HepG2 (cell line): Measurements from ENCODE around the gene MIDN. TPM values are rescaled to one million over a fixed set of nuclear protein-coding genes. Genes with fewer than 3 reads are reported as not detected.

Source experiments
- ATAC-seq: fragments of 200-7000 bp; cut with Tn5 transposase; 3 replicates; pipeline ENCODE4 v1.9.1; 2020; ENCODE audit warnings: mild to moderate bottlenecking, moderate library complexity
- BruUV-seq: library from RNA; stranded (reverse); fragments of 400-500 nt; replicated peaks from 2 replicates; lab custom pipeline; 2021; lab: Mats Ljungman, UMichigan
- CTCF ChIA-PET: fragments of 300-600 bp; formaldehyde crosslinking; extraction: SDS; loops from one replicate; lab custom pipeline; 2021; ENCODE audit warnings: low total read pairs, inconsistent platforms, low intra/inter-chr PET ratio; lab: Yijun Ruan, JAX
- POLR2A ChIA-PET: fragments of 350-600 bp; sonication (Branson Sonifier 250); formaldehyde crosslinking; loops from one replicate; lab custom pipeline; 2020; ENCODE audit warnings: antibody characterized with exemption, inconsistent platforms; lab: Yijun Ruan, JAX
- DNase-seq: peaks from one replicate; pipeline ENCODE4 v3.0.0-alpha.2; 2015; ENCODE audit warnings: low spot score
- FAIRE-seq: peaks from 3 replicates; lab custom pipeline; 2011; peaks lifted over from hg19 to GRCh38; lab: Jason Lieb, UNC
- H2AFZ ChIP-seq: one replicate; pipeline ENCODE4 v1.6.1; 2011; ENCODE audit warnings: low read length, inconsistent platforms
- H3K27ac ChIP-seq: fragments of 300-600 bp; 3 replicates; pipeline ENCODE4 v1.8.0; 2011; ENCODE audit warnings: mixed run types, mild to moderate bottlenecking, mixed read lengths, low read length, inconsistent platforms; ENCODE audit not compliant: insufficient read depth; ENCODE audit errors: extremely low read length
- H3K27me3 ChIP-seq, 2 experiments: fragments of 200-600 bp in 1 of 2; 2 replicates in 1 of 2; 3 replicates in 1 of 2; pipeline versions ENCODE4 v1.6.0 to v1.8.0; 2011; ENCODE audit warnings: low read length in 2 of 2, mild to moderate bottlenecking in 2 of 2, moderate library complexity in 2 of 2, inconsistent platforms in 1 of 2; ENCODE audit not compliant: insufficient read depth in 2 of 2, control insufficient read depth in 1 of 2
- H3K36me3 ChIP-seq, 2 experiments: fragments of 200-600 bp in 1 of 2; replicated peaks in 1 of 2; 2 replicates in 1 of 2; 3 replicates in 1 of 2; pipeline versions ENCODE4 v1.5.1 to v1.8.0; 2011; ENCODE audit warnings: low read length in 2 of 2, inconsistent platforms in 1 of 2; ENCODE audit not compliant: insufficient read depth in 2 of 2, control insufficient read depth in 1 of 2
- H3K4me1 ChIP-seq: 2 replicates; pipeline ENCODE4 v1.5.1; 2012; ENCODE audit warnings: low read length, inconsistent platforms; ENCODE audit not compliant: insufficient read depth
- H3K4me2 ChIP-seq: 2 replicates; pipeline ENCODE4 v1.6.0; 2011; ENCODE audit warnings: low read depth, low read length, inconsistent platforms
- H3K4me3 ChIP-seq, 3 experiments: fragments of 200-600 bp in 1 of 3; sonication (generic), shearing (Covaris generic) in 1 of 3; replicated peaks in 1 of 3; 2 replicates each; pipeline ENCODE4 v1.5.1; 2011 to 2016; ENCODE audit warnings: low read length in 3 of 3, inconsistent platforms in 2 of 3, low read depth in 2 of 3, mild to moderate bottlenecking in 2 of 3, control low read depth in 1 of 3, mixed read lengths in 1 of 3; ENCODE audit not compliant: insufficient read depth in 1 of 3
- H3K79me2 ChIP-seq: one replicate; pipeline ENCODE4 v1.6.1; 2011; ENCODE audit warnings: low read length, inconsistent platforms; ENCODE audit not compliant: insufficient read depth
- H3K9ac ChIP-seq: 2 replicates; pipeline ENCODE4 v1.6.0; 2011; ENCODE audit warnings: mild to moderate bottlenecking, low read depth, low read length, inconsistent platforms; ENCODE audit not compliant: insufficient read depth
- H3K9me3 ChIP-seq: 2 replicates; pipeline ENCODE4 v1.5.1; 2012; ENCODE audit warnings: mild to moderate bottlenecking, low read length
- H4K20me1 ChIP-seq: 2 replicates; pipeline ENCODE4 v1.6.0; 2011; ENCODE audit warnings: inconsistent platforms, mild to moderate bottlenecking, low read length, moderate library complexity; ENCODE audit not compliant: insufficient read depth
- AGO2 ChIP-seq: fragments of 200-400 bp; formaldehyde crosslinking; optimal IDR thresholded peaks from 2 replicates; pipeline ENCODE3; 2017; ENCODE audit warnings: mild to moderate bottlenecking, low read depth, low read length, moderate library complexity
- ASH2L ChIP-seq: fragments of 300-600, 200-600 bp; sonication (generic); IDR thresholded peaks from 2 replicates; pipeline ENCODE4 v1.7.0; 2017; ENCODE audit warnings: low read depth, mild to moderate bottlenecking, moderate library complexity, mixed read lengths, low read length; ENCODE audit not compliant: insufficient read length
- CEBPB ChIP-seq: IDR thresholded peaks from 2 replicates; pipeline ENCODE4 v1.6.1; 2011; ENCODE audit warnings: low read depth, low read length, improper control_type of control experiment, borderline replicate concordance
- FLYWCH1 ChIP-seq: sonication (generic); formaldehyde crosslinking; IDR thresholded peaks from 2 replicates; pipeline ENCODE4 v1.8.1; 2023; ENCODE audit warnings: mild to moderate bottlenecking, missing genetic modification reagents
- FOXP4 ChIP-seq: sonication (generic); formaldehyde crosslinking; IDR thresholded peaks from 2 replicates; pipeline ENCODE4 v1.4.0; 2020; ENCODE audit warnings: missing genetic modification reagents
- KDM4B ChIP-seq: sonication (generic); formaldehyde crosslinking; IDR thresholded peaks from 2 replicates; pipeline ENCODE4 v1.4.0; 2020; ENCODE audit warnings: missing genetic modification reagents
- KLF11 ChIP-seq: IDR thresholded peaks from 2 replicates; pipeline ENCODE4 v1.6.1; 2016; ENCODE audit warnings: missing compliant biosample characterization
- NFKB2 ChIP-seq: sonication (generic); formaldehyde crosslinking; IDR thresholded peaks from 2 replicates; pipeline ENCODE4 v1.4.0; 2020; ENCODE audit warnings: missing genetic modification reagents, borderline replicate concordance
- PHF20 ChIP-seq: sonication (generic); formaldehyde crosslinking; IDR thresholded peaks from 2 replicates; pipeline ENCODE4 v1.5.0; 2020; ENCODE audit warnings: mild to moderate bottlenecking, missing genetic modification reagents
- RARA ChIP-seq: IDR thresholded peaks from 2 replicates; pipeline ENCODE4 v1.6.1; 2016; ENCODE audit warnings: missing genetic modification reagents, missing compliant biosample characterization
- SRSF9 ChIP-seq: fragments of 200-400 bp; formaldehyde crosslinking; IDR thresholded peaks from 2 replicates; pipeline ENCODE4 v1.6.1; 2018; ENCODE audit warnings: borderline replicate concordance, mild to moderate bottlenecking, low read depth, low read length; ENCODE audit not compliant: insufficient read depth, poor library complexity, severe bottlenecking
- TBX2 ChIP-seq: sonication (generic); formaldehyde crosslinking; IDR thresholded peaks from 2 replicates; pipeline ENCODE4 v1.5.0; 2020; ENCODE audit warnings: missing genetic modification reagents, mild to moderate bottlenecking, borderline replicate concordance
- TCF7L2 ChIP-seq: IDR thresholded peaks from 2 replicates; pipeline ENCODE4 v1.6.1; 2011; ENCODE audit warnings: mild to moderate bottlenecking, low read depth, low read length, moderate library complexity
- ZBTB25 ChIP-seq: IDR thresholded peaks from 2 replicates; pipeline ENCODE4 v1.6.1; 2018; ENCODE audit warnings: missing genetic modification reagents
- ZBTB7A ChIP-seq: sonication (generic); formaldehyde crosslinking; IDR thresholded peaks from 2 replicates; pipeline ENCODE4 v1.8.0; 2022; ENCODE audit warnings: mild to moderate bottlenecking, missing genetic modification reagents
- ZMYM2 ChIP-seq: sonication (generic); formaldehyde crosslinking; IDR thresholded peaks from 2 replicates; pipeline ENCODE4 v1.8.0; 2022; ENCODE audit warnings: mild to moderate bottlenecking, missing genetic modification reagents
- ZNF331 ChIP-seq: sonication (generic); formaldehyde crosslinking; IDR thresholded peaks from 2 replicates; pipeline ENCODE4 v1.4.0; 2020; ENCODE audit warnings: missing genetic modification reagents
- ZNF430 ChIP-seq: sonication (generic); formaldehyde crosslinking; IDR thresholded peaks from 2 replicates; pipeline ENCODE4 v1.9.0; 2021; ENCODE audit warnings: mild to moderate bottlenecking, missing genetic modification reagents
- ZNF530 ChIP-seq: sonication (generic); formaldehyde crosslinking; IDR thresholded peaks from 2 replicates; pipeline ENCODE4 v1.5.0; 2020; ENCODE audit warnings: low read depth, mild to moderate bottlenecking, missing genetic modification reagents
- ZNF703 ChIP-seq: sonication (generic); formaldehyde crosslinking; IDR thresholded peaks from 2 replicates; pipeline ENCODE4 v1.5.1; 2020; ENCODE audit warnings: missing genetic modification reagents, mild to moderate bottlenecking, moderate library complexity, borderline replicate concordance
- ZNF737 ChIP-seq: sonication (generic); formaldehyde crosslinking; IDR thresholded peaks from 2 replicates; pipeline ENCODE4 v1.5.0; 2020; ENCODE audit warnings: missing genetic modification reagents, mild to moderate bottlenecking, borderline replicate concordance
- ZNF790 ChIP-seq: sonication (generic); formaldehyde crosslinking; IDR thresholded peaks from 2 replicates; pipeline ENCODE4 v1.8.0; 2022; ENCODE audit warnings: missing genetic modification reagents, mild to moderate bottlenecking, borderline replicate concordance
- WGBS: methylation state at CpG from one replicate; pipeline ENCODE4 v1.1.6; 2017; ENCODE audit warnings: low lambda C conversion rate; 5-methylcytosine and 5-hydroxymethylcytosine counted together
- in situ Hi-C: cut with HindIII; loops from 2 replicates; pipeline ENCODE4 v1.10.0; 2017; ENCODE audit warnings: low pct_unique_long_range_greater_than_20kb; ENCODE audit not compliant: extremely low pct_ligation_motif_present
- intact Hi-C: fragments of 100-400 bp; cut with micrococcal nuclease; formaldehyde crosslinking; loops from one replicate; pipeline ENCODE4 v1.10.0; 2022; ENCODE audit not compliant: unreplicated experiment
- polyA plus RNA-seq, 8 experiments: library from polyadenylated mRNA; depleted of rRNA in 3 of 8; stranded (reverse) in 7 of 8; unstranded in 1 of 8; fragments of >200 nt; fragmentation: Illumina TruSeq in 4 of 8; extraction: Trizol in 4 of 8; gene quantifications; 2 replicates each; pipeline versions ENCODE4 v1.2.1 to v1.2.3, GENCODE V29; 2011 to 2016; ENCODE audit warnings: low read depth in 4 of 8, missing spikeins in 1 of 8, mixed read lengths in 1 of 8; ENCODE audit not compliant: insufficient read depth in 1 of 8
- total RNA-seq, 5 experiments: library from RNA; depleted of rRNA; stranded (reverse); fragments of >200 nt; fragmentation: Illumina TruSeq; extraction: Trizol; gene quantifications; 2 replicates each; pipeline ENCODE4 v1.2.3, GENCODE V29; 2016; ENCODE audit warnings: low read depth in 1 of 5

Gene MIDN
- total and polyA plus RNA-seq, 2 of the 13 experiments (the other 11 are each of a cell fraction or from before 2014, with no cell fraction given), result 8.4 to 18.0 TPM

- in situ Hi-C loops, result no loop called here
- Histone ChIP-seq H2AFZ (no peak overlapping the region), H3K27me3 (no peaks in the 10 kb centered on the region; a peak in 1 of 5 replicates), H4K20me1 (peaks cover 25% of the 10 kb centered on the region; the same call in 1 of the 2 replicates), H3K36me3 (peaks cover 3 to 14% of the 10 kb centered on the region in 2 experiments; a peak in 4 of 5 replicates), H3K79me2 (peaks cover 26% of the 10 kb centered on the region), H3K27ac (peak overlapping the region; percentile 98), H3K4me1 (peaks cover 51% of the 10 kb centered on the region), H3K9ac (peak overlapping the region; percentile 92), H3K9me3 (no peaks in the 10 kb centered on the region), H3K4me2 (peak overlapping the region; percentile 58), H3K4me3 (peak overlapping the region; percentile 86 to 90 (median 88); a peak in 5 of 6 replicates)
- no peak for ATAC-seq
- peak; percentile 89 for DNase-seq
- BruUV-seq, result no TSS peak
- 1% methylated on average over 14 of the region's 102 CpGs for WGBS
- POLR2A ChIA-PET, result interaction anchor here (13.7 kb wide), 1 partner anchor 15 kb away, joined by 668 read pairs; the partner anchor contains the start of gene CIRBP
- CTCF ChIA-PET, result no interaction called here
- intact Hi-C loops, result no loop called here
- no peak for FAIRE-seq
- peak; percentile 32; the same call in 1 of the 2 replicates for TF ChIP-seq ZBTB7A
- no peak for TF ChIP-seq ZMYM2
- TF ChIP-seq ZNF790 (CRISPR knock-in tag), result peak; percentile 68; the same call in 1 of the 2 replicates
- TF ChIP-seq ZBTB25 (CRISPR knock-in tag), result peak; percentile 24; the same call in 1 of the 2 replicates
- TF ChIP-seq ZNF430 (CRISPR knock-in tag), result peak; percentile 49; the same call in 1 of the 2 replicates
- TF ChIP-seq SRSF9, result no peak
- peak; percentile 18 for TF ChIP-seq ASH2L
- 0 out of 2 replicates have a peak, but pooled peaks have one; percentile 12 for TF ChIP-seq FLYWCH1 (CRISPR knock-in tag)
- TF ChIP-seq RARA, result peak; percentile 51
- TF ChIP-seq ZNF703 (CRISPR knock-in tag), result peak; percentile 32; the same call in 1 of the 2 replicates
- 0 out of 2 replicates have a peak, but pooled peaks have one; percentile 38 for TF ChIP-seq ZNF331 (CRISPR knock-in tag)
- TF ChIP-seq ZNF737 (CRISPR knock-in tag), result no peak
- TF ChIP-seq CEBPB, result no peak
- peak; percentile 56; the same call in 1 of the 2 replicates for TF ChIP-seq TBX2 (CRISPR knock-in tag)
- TF ChIP-seq KLF11, result no peak
- TF ChIP-seq KDM4B, result no peak
- TF ChIP-seq NFKB2, result peak; percentile 18; the same call in 1 of the 2 replicates
- peak; percentile 39; the same call in 1 of the 2 replicates for TF ChIP-seq PHF20
- TF ChIP-seq TCF7L2, result no peak
- TF ChIP-seq ZNF530, result 0 out of 2 replicates have a peak, but pooled peaks have one; percentile 50
- TF ChIP-seq AGO2, result peak; percentile 50
- TF ChIP-seq FOXP4, result no peak
Observed at GRCh38 chr19:1249298-1249989, 1.1 kb downstream of the MIDN start.
